Activated effector memory CD4-positive, alpha-beta T cell treated with anti-CD3 and anti-CD28 coated beads, Interleukin-2, amount 50 U/mL, for 16 hours (primary cell): Measurements from ENCODE around the gene CAPZA1.

ENCODE experiments used
- DNase-seq: peaks from one replicate; pipeline ENCODE4 v3.0.0-alpha.2; 2020

CAPZA1 gene

DNA sequence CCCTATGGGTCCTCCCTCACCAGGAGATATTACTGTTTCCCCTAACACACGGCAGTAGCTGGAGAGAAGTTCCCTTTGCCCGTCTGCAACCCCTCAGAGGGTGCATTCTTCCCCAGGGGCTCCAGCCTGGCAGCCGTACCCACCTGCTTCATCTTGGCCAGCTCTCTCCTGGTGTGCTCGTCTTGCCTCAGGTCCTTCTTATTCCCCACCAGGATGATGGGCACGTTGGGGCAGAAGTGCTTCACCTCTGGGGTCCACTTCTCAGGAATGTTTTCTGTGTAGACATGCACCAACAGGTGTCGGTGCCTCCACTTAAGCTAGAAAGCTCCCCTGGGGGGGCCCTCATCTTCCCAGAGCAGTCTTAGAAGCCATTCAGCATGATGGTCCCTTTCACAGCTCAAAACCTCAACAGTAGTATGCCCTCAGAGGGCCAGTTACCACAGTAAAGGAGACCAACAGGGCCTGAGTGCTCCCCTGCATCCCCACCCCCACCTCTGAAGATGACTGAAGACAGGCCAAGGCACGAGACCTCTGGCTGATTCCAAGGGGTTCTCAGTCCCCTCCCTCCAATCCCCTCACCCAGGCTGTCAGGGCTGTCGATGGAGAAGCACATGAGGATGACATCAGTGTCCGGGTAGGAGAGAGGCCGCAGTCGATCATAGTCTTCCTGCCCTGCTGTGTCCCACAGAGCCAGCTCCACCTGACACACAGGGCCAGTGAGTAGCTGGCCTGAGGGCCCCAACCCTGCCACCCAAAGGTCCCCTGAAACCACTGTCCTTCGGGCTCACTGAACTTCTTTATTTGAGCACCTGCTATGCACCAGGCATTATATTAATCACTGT, 83.0 kb downstream of the CAPZA1 start:
- DNase-seq, result no peak

DNA sequence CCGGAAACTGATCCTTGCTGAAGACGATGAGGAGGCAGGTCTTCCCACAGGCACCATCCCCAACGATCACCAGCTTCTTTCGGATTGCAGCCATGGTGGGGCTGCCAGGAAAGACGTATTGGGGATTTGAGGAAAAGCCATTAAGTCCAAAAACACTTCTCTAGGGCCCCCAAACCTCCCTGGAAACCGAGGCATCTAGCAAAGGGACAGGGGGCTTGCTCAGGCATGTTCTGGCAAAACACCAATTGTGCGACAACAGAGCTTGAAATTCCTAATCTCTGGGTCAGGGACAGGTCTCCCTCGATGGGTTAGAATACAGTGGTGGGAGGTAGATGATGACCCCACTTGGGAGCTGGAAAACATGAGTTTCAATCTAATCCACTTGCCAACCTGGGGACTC, 84.1 kb downstream of the CAPZA1 start:
- DNase-seq, result no peak

DNA sequence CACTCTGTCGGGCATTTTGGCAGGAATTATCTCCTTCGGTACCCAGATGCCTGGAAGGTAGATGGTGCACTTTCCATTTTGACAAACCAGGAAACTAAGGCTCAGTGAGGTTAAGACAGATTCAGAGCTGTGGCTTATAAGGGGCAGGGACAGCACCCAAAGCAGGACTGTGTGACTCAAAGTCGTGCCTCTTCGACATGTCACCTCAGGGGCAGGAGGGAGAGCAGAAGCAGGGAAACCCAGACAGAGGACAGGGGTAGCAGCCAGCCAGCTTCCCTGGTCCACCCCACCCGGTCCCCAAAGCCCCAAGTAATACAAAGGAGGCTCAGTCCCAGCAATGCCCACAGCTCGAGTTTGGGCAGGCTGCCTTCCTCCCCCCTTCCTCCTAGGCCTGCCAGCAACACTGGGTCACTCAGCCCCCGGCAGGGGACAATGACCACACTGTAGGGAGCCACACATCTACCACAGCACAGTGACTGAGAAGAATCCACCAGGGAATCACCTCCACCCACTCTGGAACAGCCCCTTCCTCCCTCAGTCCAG, 84.8 kb downstream of the CAPZA1 start:
- DNase-seq, result no peak

DNA sequence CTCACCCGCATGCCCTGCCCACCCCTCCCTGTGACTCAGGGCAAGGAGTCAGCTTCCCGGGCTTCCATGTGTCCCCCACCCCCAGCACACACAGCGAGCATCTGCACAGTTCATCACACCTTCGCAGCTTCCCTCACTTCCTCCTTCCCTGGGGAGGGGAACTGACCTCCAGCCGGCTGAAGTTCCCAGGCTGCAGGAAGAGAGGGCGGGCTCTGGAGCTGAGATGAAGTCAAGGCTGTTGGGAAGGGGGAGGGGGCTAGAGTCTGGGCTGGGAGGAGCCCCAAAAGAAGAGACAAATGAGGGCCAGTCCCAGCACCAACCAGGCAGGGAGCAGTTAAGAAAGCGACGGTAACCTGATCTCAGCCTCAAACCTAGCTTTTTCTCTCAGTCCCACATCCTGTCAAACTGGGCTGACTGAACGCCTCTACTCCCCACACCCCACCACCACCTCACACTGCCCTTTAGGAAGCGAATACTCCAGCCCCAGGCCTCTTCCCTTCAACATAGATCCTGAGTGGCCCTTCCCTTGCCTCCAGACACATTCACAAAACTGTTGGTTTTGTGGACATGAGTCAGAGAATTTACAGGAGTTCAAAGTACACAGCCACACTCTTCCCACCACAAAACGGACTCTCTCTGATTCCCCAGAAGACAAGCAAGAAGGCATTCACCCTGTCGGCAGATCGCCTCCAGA, 85.4 kb downstream of the CAPZA1 start:
- peak; percentile 76 for DNase-seq

DNA sequence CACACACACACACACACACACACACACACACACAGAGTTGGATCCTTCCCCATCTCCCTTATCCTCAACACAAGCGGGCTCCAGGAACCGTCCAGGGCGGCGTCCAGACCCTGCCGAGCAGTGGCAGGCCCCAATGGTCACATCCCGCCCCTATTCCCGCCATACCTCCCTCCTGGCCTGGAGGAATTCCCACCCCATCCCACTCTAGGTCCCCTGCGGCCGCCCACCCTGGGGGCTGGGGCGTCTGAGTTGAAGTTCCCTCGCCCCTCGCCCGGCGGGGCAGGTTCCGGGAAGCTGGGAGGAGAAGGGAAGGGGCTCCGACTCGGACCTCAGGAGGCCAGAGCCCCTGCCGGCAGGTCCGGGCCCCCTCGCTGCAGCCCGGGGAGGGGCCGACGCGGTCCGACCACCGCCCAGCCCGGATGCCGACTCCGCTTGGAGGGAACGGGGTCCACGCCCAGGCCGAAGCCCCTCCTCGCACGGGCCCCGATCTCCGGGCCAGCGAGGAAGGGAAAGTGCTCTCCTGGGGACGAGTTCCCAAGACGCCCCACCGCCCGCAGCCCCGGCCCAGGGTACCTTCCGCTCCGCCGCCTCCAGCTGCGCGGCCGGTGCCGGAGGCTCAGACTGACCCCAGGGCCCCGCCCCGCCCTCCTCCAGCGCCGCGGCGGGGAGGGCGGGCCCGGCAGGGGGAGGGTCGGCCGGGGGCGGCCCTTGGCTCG, 87.0 kb downstream of the CAPZA1 start, which contains the start of gene RHOC:
RHOC (minus strand) TSS at position 623 of the 716 bp plus-strand sequence. CDS start 3,328 bp downstream, outside the sequence.
- peak; percentile 81 for DNase-seq

DNA sequence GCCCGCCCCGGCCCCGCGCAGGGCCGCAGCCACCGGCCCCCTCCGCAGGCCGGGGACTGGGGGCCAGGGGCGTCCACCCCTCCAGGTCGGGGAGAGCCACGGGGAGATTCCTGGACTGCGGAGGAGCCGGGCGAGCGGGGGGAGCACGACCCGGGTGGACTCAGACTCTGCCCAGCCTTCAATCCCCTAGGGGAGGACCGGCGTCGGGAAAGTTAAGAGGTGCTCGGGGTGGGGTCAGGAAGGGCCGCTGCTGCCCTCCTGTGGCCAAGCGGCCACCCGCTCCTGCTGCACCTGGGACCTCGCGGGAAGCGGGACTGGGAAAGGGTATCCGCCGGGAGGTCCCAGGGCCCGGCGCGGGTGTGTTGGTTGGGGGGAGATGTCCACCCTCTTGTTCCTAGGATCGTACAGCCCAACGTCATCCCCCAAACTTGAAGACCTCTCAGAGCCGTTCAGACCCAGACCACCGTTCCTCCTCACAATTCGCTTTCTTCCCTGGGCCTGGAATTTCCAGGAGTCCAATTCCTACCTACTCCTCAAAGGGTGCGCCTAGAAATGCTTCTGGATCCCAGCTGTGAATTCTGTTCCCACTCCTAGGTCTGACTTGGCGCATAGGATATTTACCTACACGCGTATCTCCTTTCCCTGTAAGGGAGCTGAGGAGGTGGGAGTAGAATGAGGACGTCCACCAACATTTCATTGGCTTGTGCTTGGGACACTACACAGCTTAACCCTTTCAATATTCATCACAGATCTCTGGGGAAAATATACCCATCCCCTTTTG, 87.8 kb downstream of the CAPZA1 start:
- DNase-seq, result peak; percentile 85

DNA sequence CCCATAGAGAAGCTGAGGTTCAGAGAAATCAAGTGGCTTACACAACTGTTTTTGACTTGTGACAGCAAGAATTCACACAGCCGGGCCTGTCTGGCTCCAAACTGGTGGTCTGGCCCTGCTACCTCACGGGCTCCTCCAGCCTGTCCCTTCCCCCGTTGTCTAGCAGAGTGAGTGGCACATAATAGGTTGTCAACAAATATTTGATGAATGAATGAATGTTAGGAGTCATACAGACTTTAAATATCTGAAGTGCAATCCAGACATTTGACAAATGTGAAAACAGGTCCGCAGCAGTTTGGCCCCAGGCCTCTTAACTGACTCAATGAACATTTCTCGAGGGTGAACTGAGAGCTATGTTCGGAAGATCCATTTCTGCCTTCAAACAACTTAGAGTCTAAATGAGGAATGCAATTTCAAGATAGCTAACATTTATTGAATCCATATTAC, 88.4 kb downstream of the CAPZA1 start:
- no peak for DNase-seq

DNA sequence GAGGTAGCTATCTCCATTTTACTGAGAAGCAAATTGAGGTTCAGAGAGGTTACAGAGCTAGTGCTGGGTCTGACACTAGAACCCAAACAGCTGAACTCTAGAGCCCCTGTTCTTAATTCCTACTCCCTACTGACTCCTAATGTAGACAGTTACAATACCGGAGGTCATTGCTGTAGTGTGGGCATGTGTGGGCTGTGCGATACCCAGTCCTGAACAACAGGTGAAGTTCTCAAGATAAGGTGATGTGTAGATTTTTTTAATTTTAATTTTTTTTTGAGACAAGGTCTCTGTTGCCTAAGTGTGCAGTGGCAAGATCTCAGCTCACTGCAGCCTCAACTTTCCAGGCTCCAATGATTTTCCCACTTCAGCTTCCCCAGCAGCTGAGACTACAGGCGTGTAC, 88.9 kb downstream of the CAPZA1 start:
- DNase-seq, result no peak

DNA sequence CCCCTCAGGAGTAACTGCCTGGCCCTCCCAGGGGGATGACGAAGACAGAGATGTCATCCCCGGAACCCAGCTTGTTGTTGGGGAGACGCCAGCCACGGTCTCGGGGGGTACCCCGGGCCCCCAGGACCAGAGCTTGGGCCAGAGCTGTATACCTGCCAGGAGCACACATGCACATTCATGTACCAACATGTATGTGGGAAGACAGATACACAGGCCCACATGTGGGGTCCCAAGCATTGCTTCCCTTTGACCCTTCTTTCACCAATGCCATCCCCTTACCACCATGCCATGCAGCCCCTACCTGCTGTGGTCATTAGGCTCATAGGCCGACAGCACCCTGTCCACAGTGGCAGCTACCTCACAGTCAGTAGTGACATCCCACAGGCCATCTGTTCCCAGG, 90.5 kb downstream of the CAPZA1 start:
- no peak for DNase-seq

DNA sequence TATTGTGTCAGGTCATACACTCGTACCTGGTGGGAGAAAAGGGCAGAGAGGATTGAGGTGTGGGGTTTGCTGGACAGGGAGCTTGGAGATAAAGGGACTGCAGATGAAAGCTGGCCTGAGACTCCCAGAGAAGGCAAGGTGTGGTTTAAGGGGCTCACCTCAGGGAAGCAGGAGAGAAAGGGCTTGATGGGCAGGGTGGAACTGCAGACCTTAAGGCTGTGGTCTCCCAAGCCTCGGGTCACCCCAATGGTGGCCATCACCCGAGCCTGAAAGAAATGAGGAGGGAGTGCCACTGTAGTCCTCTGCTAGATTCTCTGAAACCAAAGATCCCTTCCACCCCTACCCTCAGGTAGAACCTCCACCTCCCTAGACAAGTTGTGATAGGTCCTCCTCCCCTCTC, 91.0 kb downstream of the CAPZA1 start:
- no peak for DNase-seq

DNA sequence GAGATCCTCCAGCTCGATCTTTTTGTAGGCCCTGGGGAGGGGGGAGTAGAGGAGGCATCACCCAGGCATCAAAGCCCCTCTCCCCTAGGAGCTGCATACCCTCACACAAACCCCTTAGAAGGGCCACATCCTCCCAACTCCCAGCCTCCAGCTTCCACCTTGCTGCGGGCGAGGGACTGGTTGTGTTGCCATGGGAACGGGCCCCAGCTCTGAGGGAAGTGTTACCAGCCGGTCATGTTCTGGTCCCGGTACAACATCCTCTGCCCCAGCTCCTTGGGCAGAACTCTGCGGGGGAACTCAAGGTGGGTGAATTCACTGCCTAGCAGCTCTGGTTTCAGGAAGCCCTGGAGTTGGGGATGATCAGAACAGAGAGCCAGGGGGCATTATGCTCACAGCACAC, 91.4 kb downstream of the CAPZA1 start:
- DNase-seq, result no peak

DNA sequence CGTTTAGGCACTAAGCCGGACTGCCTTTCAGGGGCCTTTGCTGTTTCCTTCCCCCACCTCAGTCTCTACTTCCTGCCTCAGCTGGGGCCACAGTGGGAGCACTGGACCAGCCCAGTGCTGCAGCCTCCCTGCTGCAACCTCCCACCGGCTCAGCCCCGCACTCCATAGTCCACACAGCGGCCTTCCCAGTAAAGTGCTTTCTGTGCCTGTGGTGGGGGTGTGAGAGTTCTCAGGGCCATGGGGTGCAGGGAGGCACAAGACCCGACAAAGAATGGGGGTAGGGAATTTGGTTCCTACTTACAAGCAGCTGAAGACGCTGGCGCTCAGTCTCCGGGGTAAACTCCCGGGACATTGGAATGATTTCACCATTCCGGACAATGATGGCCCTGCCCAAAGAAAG, 92.0 kb downstream of the CAPZA1 start:
- DNase-seq, result no peak

DNA sequence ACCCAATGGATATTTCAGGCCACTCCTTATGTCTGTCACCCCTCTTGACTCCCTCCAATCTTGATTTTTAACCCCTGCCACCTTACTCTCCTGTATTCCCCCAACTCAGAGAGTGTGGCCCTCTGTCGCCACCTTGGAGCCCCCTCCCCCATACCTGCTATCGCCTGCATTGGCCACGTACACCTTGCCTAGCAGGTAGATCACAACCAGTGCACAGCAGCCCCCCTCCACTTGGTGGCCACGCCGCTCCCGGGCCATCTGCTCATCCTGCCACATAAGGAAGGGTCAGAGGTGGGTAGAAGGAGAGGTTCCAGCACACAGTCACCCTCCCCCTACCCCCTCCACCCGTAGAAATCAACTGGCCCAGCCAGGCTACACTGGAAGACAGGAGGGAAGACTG, 92.6 kb downstream of the CAPZA1 start:
- DNase-seq, result no peak

DNA sequence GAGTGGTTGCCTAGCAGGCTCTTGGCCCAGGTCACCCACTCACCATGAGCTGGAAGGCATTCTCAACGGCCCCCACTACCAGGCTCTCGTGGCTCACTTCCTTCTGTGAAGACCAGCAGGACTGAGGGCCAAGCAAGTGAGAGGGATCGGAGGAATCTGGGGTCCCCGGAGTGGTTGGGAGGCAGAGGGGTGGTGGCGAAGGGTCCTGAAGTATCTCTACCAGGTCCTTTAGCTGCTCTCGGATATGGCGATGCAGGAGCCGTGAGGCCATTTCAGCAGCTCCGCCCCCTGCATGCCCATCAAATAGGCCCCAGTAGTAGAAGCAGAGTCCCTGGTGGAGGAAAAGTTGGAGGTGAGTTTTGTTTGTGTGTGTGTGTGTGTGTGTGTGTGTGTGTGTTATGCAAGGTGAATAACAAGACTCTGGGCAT, 93.1 kb downstream of the CAPZA1 start:
- DNase-seq, result no peak

DNA sequence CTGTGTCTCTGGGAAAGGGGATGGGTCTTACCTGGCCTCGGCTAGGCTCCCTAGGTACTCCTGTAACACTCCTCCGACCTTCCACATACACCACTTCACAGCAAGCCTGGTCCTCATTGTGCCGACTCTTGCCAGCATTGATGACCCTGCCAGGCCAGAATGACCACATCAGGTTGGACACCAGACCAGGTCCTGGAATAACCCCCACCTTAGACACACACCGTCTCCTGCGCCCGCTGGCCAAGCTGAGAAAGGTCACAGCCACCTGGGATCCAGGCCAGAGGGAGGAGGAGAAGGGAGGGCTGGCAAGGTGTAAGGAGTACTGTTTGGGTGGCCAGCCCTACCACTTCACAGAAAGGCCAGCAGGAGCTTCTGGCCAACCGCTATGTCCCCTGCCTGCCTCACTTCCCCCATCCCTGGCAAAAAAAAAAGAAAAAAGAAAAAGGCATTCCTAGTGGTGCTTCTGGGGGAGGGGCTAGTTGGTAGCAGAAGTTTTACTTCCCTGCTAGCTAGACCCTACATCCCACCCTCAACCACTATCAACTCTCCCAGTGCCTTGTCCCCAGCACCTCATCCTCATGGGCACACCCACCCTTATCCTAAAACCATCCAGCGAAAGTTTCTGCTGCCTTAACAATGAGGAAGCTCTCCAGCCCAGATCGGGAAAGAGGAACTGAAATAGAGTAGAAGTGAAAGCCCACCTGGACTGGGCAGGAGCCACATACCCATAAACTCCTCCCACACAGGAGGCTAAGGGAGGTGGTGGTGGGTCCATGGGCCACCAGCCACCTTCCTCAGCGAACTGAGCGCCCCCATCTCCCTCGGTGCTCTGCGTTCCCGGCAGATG, 94.1 kb downstream of the CAPZA1 start:
- no peak for DNase-seq

DNA sequence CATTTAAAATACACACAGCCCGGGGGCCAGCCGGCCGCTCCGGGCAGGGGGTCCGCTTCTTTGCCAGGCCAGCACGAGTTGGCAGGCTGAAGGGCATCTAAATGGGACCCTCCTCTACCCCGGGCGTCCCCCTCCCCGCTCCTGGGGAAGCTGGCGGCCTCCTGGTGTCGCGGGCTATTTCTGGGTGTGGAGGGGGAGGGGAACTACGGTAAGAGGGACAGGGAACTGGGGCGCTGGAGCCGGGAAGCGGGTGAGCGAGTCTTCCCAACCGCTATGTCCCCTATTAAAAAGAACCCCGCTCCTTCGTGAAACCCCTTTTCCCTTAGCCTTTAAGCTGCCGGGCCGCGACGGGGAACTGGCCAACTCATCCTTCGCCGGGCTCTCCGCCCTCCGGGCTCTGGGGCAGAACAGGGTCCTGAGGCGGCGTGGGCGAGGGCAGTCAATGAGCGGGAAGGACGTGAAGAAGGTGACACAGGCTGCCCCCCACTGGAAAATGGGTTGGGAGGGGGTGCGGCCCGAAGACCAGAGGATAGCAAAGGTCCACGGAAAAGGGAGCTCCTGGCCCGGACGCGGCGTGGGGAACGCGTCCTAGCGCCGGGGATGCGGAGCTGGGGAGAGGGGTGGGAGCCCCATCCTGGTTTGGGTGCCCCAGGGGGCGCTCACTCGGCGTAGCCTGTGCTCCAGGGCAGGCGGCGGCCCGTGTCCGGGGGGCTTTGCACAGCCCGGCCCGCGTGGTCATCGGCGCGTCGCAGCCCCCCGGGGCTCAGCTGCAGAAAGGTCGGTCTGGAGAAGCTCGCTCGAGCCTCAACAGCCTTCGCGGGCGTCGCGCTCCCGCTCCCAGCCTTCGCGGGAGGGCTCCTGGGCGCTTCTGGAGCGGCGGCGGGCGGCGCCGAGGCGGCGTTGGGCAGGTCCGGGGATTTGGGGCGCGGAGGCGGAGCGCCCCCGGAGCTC, 95.0 kb downstream of the CAPZA1 start:
- peak; percentile 70 for DNase-seq

DNA sequence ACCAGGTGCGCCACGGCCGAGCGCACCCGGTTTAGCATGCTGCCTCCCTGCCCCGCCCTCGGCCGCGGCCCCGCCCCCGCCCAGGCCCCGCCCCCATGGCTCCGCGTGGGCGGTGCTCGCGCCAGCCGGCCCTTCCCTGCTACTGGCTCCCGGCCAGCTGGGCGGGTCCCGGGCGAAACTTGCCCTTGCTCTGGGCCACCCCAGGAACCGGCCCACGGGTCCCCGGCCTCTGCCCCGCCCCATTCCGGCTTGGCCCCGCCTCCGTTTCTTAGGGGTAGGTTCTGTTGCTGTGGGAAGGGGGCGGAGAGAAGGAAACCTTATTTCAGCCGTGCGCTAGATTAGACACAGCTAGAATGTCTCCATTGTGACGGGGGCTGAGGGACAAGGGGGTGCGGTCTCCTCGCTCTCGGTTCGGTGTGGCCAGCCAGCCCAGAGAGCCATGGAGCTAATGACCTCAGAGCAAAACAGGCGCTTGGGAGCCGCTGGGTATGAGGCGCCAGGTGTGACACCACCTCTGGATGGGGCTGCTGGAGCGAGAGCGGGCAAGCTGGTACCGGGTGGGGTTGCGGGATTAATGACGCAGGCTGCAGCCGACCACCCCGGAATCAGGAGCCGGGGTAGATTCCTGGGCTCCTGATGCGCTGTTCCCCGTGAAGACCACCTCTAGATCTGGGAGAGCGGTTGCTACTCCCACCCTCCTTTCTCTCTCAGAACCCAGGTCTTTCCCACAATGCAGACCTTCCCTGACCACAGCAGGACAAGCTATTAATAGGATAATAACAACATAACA, 95.8 kb downstream of the CAPZA1 start, which contains the start of gene PPM1J:
PPM1J (minus strand) TSS at position 69 of the 790 bp plus-strand sequence; CDS start at position 38, 31 bp downstream.
- peak; percentile 99 for DNase-seq

DNA sequence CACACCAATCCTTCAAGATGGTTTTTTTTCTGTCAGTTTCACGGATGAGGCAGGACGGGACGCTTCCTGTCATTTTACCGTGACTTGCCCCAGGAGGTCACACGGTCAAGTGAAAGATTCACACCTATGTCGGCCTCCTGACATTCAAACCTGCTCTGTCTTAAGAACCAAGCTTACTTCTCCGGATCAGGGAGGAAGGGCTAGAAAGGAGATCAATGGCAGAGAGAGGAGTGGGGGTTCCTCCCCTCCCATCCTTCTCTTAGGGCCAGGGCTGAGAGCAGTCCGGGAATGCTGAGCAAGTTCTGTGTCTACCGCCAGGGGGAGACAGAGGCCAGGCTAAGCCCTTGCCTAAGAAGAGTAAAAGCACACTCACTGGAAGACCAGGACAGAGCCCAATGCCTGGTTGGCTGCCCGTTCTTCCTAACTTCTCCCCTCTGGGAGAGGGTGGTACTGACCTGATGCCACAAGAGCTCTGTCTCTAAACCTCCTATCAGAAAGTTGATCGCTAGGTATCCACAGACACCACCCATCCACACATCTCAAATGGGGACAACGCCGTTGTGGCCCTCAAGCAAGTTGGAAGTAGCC, 96.6 kb downstream of the CAPZA1 start:
- peak; percentile 92 for DNase-seq
